ENCODE measurements around the gene CTXN2.

GRCh38 chr15:48145923-48146322 is 45.5 kb upstream of the CTXN2 start:
- TF ChIP-seq CTCF (IDR thresholded peaks at IDR 0.05; ENCODE audit: low read depth, low read length, poor library complexity, severe bottlenecking), result no peak
- TF ChIP-seq EZH2phosphoT487 (IDR thresholded peaks at IDR 0.05; ENCODE audit: borderline replicate concordance, low read length), result no peak

All from DOHH2 (cell line).